Neural cell (in vitro differentiated cells): Measurements from ENCODE around the gene CHST13. TPM values are rescaled to one million over a fixed set of nuclear protein-coding genes. Genes with fewer than 3 reads are reported as not detected.
"Not testable (repeated sequence)": the region's sequence is repeated elsewhere in the genome, so short reads cannot be mapped to it uniquely, and the experiment has no call there.

Source experiments
- H2AFZ ChIP-seq: fragments of 200-600, 300-800 bp; sonication (generic), shearing (Covaris generic); 2 replicates; pipeline ENCODE4 v1.6.0; 2014; ENCODE audit warnings: low read depth, mild to moderate bottlenecking, antibody characterized with exemption, low read length, moderate library complexity
- H3F3A ChIP-seq: fragments of 200-600 bp; shearing (Covaris generic); 2 replicates; pipeline ENCODE4 v1.6.1; 2016; ENCODE audit warnings: mild to moderate bottlenecking, moderate library complexity, mixed read lengths, antibody characterized with exemption, low read length; ENCODE audit not compliant: insufficient read depth, poor library complexity, severe bottlenecking
- H3K27ac ChIP-seq: fragments of 200-600, 300-800 bp; sonication (generic), shearing (Covaris generic); 2 replicates; pipeline ENCODE4 v1.5.1; 2014; ENCODE audit warnings: mild to moderate bottlenecking, low read length, moderate library complexity
- H3K27me3 ChIP-seq: fragments of 300-800, 200-600 bp; sonication (generic), shearing (Covaris generic); 2 replicates; pipeline ENCODE4 v1.6.0; 2014; ENCODE audit warnings: mild to moderate bottlenecking, low read depth, low read length, moderate library complexity; ENCODE audit not compliant: insufficient read depth
- H3K36me3 ChIP-seq: fragments of 300-800, 200-600 bp; sonication (generic), shearing (Covaris generic); 2 replicates; pipeline ENCODE4 v1.5.1; 2014; ENCODE audit warnings: mild to moderate bottlenecking, antibody characterized with exemption, low read length, moderate library complexity; ENCODE audit not compliant: insufficient read depth
- H3K4me2 ChIP-seq: fragments of 300-800, 200-600 bp; sonication (generic), shearing (Covaris generic); 2 replicates; pipeline ENCODE4 v1.6.0; 2014; ENCODE audit warnings: mild to moderate bottlenecking, low read length
- H3K4me3 ChIP-seq: fragments of 300-800, 200-600 bp; sonication (generic), shearing (Covaris generic); 2 replicates; pipeline ENCODE4 v1.5.1; 2014; ENCODE audit warnings: mild to moderate bottlenecking, low read length, moderate library complexity
- H3K79me2 ChIP-seq: fragments of 200-600 bp; shearing (Covaris generic); replicated peaks from 2 replicates; pipeline ENCODE4 v1.6.0; 2014; ENCODE audit warnings: mild to moderate bottlenecking, low read length, moderate library complexity; ENCODE audit not compliant: insufficient read depth
- H3K9ac ChIP-seq: fragments of 300-800, 200-600 bp; sonication (generic), shearing (Covaris generic); 2 replicates; pipeline ENCODE4 v1.6.1; 2016; ENCODE audit warnings: mild to moderate bottlenecking, low read length, mixed read lengths
- H3K9me2 ChIP-seq: fragments of 200-600 bp; shearing (Covaris generic); 2 replicates; pipeline ENCODE4 v1.6.1; 2016; ENCODE audit warnings: mild to moderate bottlenecking, low read length, mixed read lengths; ENCODE audit not compliant: insufficient read depth
- H3K9me3 ChIP-seq: fragments of 200-600, 300-800 bp; sonication (generic), shearing (Covaris generic); 2 replicates; pipeline ENCODE4 v1.6.1; 2016; ENCODE audit warnings: mild to moderate bottlenecking, mixed run types, low read length, moderate library complexity, mixed read lengths
- H4K20me1 ChIP-seq: fragments of 200-600 bp; shearing (Covaris generic); 2 replicates; pipeline ENCODE4 v1.6.1; 2016; ENCODE audit warnings: mild to moderate bottlenecking, mixed run types; ENCODE audit not compliant: insufficient read depth
- CTCF ChIP-seq: fragments of 450-650 bp; IDR thresholded peaks from 2 replicates; pipeline ENCODE4 v1.5.1; 2014; ENCODE audit warnings: antibody characterized with exemption, mild to moderate bottlenecking, moderate library complexity; ENCODE audit not compliant: poor library complexity, severe bottlenecking
- EP300 ChIP-seq: fragments of 450-650 bp; conservative IDR thresholded peaks from 2 replicates; pipeline ENCODE4 v1.6.1; 2014; ENCODE audit warnings: antibody characterized with exemption, mild to moderate bottlenecking, moderate library complexity; ENCODE audit not compliant: poor library complexity, severe bottlenecking
- EZH2 ChIP-seq: fragments of 200-600, 300-800 bp; shearing (Covaris generic), sonication (generic); IDR thresholded peaks from 2 replicates; pipeline ENCODE4 v1.6.1; 2014; ENCODE audit warnings: antibody characterized with exemption, low read length, borderline replicate concordance, mild to moderate bottlenecking; ENCODE audit not compliant: insufficient read depth, poor library complexity, severe bottlenecking
- MXI1 ChIP-seq: fragments of 450-650 bp; conservative IDR thresholded peaks from 2 replicates; pipeline ENCODE4 v1.6.1; 2014; ENCODE audit warnings: antibody characterized with exemption, mild to moderate bottlenecking; ENCODE audit not compliant: poor library complexity, severe bottlenecking
- POLR2AphosphoS5 ChIP-seq: IDR thresholded peaks from 2 replicates; pipeline ENCODE4 v1.6.1; 2012
- RAD21 ChIP-seq: fragments of 450-650 bp; conservative IDR thresholded peaks from 2 replicates; pipeline ENCODE4 v1.6.1; 2014; ENCODE audit warnings: antibody characterized with exemption, mild to moderate bottlenecking, moderate library complexity
- SMC3 ChIP-seq: fragments of 450-650 bp; conservative IDR thresholded peaks from 2 replicates; pipeline ENCODE4 v1.6.1; 2014; ENCODE audit warnings: antibody characterized with exemption, mild to moderate bottlenecking, moderate library complexity; ENCODE audit not compliant: poor library complexity
- TAF1 ChIP-seq: IDR thresholded peaks from 2 replicates; pipeline ENCODE4 v1.6.1; 2012; ENCODE audit warnings: low read depth
- polyA plus RNA-seq: library from polyadenylated mRNA; depleted of rRNA; stranded (reverse); fragments of >200 nt; gene quantifications from 2 replicates; pipeline ENCODE4 v1.2.3, GENCODE V29; 2014
- TF ChIP-seq, protein P1 (sequence below): IDR thresholded peaks from 2 replicates; pipeline ENCODE4 v1.6.1; 2012; ENCODE audit warnings: borderline replicate concordance

CHST13 gene
- polyA plus RNA-seq, 1 donor from 2014 or later, result not detected

GRCh38 chr3:126580746-126581145 is 56.8 kb downstream of the CHST13 start:
- Histone ChIP-seq H3F3A (no peaks in the 10 kb centered on the region), H4K20me1 (no peaks in the 10 kb centered on the region), H3K4me3 (no peak overlapping the region), H3K27ac (no peak overlapping the region), H3K4me2 (no peak overlapping the region), H3K79me2 (no peaks in the 10 kb centered on the region), H3K9me3 (no peaks in the 10 kb centered on the region), H3K9ac (no peak overlapping the region), H3K9me2 (no peaks in the 10 kb centered on the region), H3K27me3 (no peaks in the 10 kb centered on the region), H2AFZ (no peak overlapping the region), H3K36me3 (no peaks in the 10 kb centered on the region)
- no peak for TF ChIP-seq EZH2

GRCh38 chr3:126581569-126581968 is 57.6 kb downstream of the CHST13 start:
- Histone ChIP-seq H3K27me3 (no peaks in the 10 kb centered on the region), H3K4me3 (no peak overlapping the region), H2AFZ (no peak overlapping the region), H3K4me2 (no peak overlapping the region), H3K9me2 (no peaks in the 10 kb centered on the region), H3K9me3 (no peaks in the 10 kb centered on the region), H3K79me2 (no peaks in the 10 kb centered on the region), H3K9ac (no peak overlapping the region), H4K20me1 (no peaks in the 10 kb centered on the region), H3F3A (no peaks in the 10 kb centered on the region), H3K27ac (no peak overlapping the region), H3K36me3 (no peaks in the 10 kb centered on the region)
- TF ChIP-seq MXI1, result no peak

DNA sequence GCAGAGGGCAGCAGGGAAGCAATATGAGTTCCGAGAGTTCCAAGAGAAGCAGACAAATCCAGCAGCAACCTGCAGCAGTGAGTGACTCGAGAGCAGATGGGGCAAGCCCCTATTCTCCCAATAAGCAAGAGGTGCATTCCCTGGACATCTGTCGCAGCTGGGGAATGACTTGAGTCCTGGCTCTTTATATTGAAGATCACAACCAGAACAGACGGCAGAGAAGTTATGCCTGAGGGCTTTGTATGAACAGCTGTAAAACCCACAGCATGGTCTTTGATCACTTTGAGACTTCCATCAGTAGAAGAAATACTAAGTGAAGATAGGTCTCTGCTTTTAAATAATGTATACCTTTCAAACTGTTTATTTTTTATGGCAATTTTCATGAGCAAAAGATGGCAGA is 58.4 kb downstream of the CHST13 start:
- Histone ChIP-seq H3F3A (no peaks in the 10 kb centered on the region), H3K9me3 (no peaks in the 10 kb centered on the region), H3K4me2 (no peak overlapping the region), H3K9me2 (no peaks in the 10 kb centered on the region), H3K36me3 (no peaks in the 10 kb centered on the region), H3K79me2 (no peaks in the 10 kb centered on the region), H3K4me3 (no peak overlapping the region), H3K27me3 (no peaks in the 10 kb centered on the region), H3K27ac (no peak overlapping the region), H2AFZ (no peak overlapping the region), H3K9ac (no peak overlapping the region), H4K20me1 (no peaks in the 10 kb centered on the region)
- no peak for TF ChIP-seq RAD21
- no peak for TF ChIP-seq EZH2
- TF ChIP-seq EP300, result no peak
- no peak for TF ChIP-seq POLR2AphosphoS5
- TF ChIP-seq CTCF, result no peak
- TF ChIP-seq, protein P1, sequence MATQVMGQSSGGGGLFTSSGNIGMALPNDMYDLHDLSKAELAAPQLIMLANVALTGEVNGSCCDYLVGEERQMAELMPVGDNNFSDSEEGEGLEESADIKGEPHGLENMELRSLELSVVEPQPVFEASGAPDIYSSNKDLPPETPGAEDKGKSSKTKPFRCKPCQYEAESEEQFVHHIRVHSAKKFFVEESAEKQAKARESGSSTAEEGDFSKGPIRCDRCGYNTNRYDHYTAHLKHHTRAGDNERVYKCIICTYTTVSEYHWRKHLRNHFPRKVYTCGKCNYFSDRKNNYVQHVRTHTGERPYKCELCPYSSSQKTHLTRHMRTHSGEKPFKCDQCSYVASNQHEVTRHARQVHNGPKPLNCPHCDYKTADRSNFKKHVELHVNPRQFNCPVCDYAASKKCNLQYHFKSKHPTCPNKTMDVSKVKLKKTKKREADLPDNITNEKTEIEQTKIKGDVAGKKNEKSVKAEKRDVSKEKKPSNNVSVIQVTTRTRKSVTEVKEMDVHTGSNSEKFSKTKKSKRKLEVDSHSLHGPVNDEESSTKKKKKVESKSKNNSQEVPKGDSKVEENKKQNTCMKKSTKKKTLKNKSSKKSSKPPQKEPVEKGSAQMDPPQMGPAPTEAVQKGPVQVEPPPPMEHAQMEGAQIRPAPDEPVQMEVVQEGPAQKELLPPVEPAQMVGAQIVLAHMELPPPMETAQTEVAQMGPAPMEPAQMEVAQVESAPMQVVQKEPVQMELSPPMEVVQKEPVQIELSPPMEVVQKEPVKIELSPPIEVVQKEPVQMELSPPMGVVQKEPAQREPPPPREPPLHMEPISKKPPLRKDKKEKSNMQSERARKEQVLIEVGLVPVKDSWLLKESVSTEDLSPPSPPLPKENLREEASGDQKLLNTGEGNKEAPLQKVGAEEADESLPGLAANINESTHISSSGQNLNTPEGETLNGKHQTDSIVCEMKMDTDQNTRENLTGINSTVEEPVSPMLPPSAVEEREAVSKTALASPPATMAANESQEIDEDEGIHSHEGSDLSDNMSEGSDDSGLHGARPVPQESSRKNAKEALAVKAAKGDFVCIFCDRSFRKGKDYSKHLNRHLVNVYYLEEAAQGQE, result no peak
- TF ChIP-seq MXI1, result no peak
- TF ChIP-seq SMC3, result no peak
- TF ChIP-seq TAF1, result no peak

DNA sequence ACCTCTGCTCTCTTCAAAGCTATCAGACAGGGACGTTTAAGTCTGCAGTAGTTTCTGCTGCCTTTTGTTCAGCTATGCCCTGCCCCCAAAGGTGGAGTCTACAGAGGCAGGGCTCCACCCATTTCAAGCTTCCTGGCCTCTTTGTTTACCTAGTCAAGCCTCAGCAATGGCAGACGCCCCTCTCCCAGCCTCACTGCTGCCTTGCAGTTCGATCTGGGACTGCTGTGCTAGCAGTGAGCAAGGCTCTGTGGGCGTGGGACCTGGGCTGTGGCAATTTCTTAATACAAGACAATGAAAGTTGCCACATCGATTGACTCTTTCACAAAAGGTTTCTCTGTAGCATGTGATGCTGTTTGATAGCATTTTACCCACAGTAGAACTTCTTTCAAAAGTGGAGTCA is 67.6 kb downstream of the CHST13 start:
- H3K36me3 ChIP-seq, H3K9ac ChIP-seq, H3K4me2 ChIP-seq, H3K4me3 ChIP-seq, H3K79me2 ChIP-seq, H3K9me2 ChIP-seq, H4K20me1 ChIP-seq, H3F3A ChIP-seq, H3K27ac ChIP-seq, H3K27me3 ChIP-seq, H3K9me3 ChIP-seq, H2AFZ ChIP-seq: not testable (repeated sequence)
